WTC11 (cell line): ENCODE data around the gene PINK1.

Experiments used
- ATF2 ChIP-seq: sonication (generic); formaldehyde crosslinking; IDR thresholded peaks from 2 replicates; pipeline ENCODE4 v1.8.1; 2022; ENCODE audit warnings: low read depth, missing genetic modification reagents, borderline replicate concordance
- MAX ChIP-seq: sonication (generic); formaldehyde crosslinking; IDR thresholded peaks from 2 replicates; pipeline ENCODE4 v1.8.0; 2022; ENCODE audit warnings: mild to moderate bottlenecking, missing genetic modification reagents
- NFATC4 ChIP-seq: fragments of 250-450 bp; sonication (Bioruptor Pico); IDR thresholded peaks from 2 replicates; pipeline ENCODE4 v1.9.0; 2021; ENCODE audit warnings: mild to moderate bottlenecking
- NFYB ChIP-seq: sonication (generic); formaldehyde crosslinking; conservative IDR thresholded peaks from 2 replicates; pipeline ENCODE4 v1.8.0; 2022; ENCODE audit warnings: low read depth, missing genetic modification reagents
- NR1H2 ChIP-seq: sonication (generic); formaldehyde crosslinking; IDR thresholded peaks from 2 replicates; pipeline ENCODE4 v1.9.0; 2021; ENCODE audit warnings: mild to moderate bottlenecking, moderate library complexity, missing genetic modification reagents
- USF2 ChIP-seq: sonication (generic); formaldehyde crosslinking; IDR thresholded peaks from 2 replicates; pipeline ENCODE4 v1.8.1; 2023; ENCODE audit warnings: mild to moderate bottlenecking, missing genetic modification reagents, moderate library complexity
- ZBTB21 ChIP-seq: sonication (generic); formaldehyde crosslinking; IDR thresholded peaks from 2 replicates; pipeline ENCODE4 v1.8.1; 2023; ENCODE audit warnings: mild to moderate bottlenecking, missing genetic modification reagents, borderline replicate concordance
- ZNF263 ChIP-seq: sonication (generic); formaldehyde crosslinking; IDR thresholded peaks from 2 replicates; pipeline ENCODE4 v1.8.1; 2022; ENCODE audit warnings: low read depth, mild to moderate bottlenecking, moderate library complexity, missing genetic modification reagents
- TF ChIP-seq, protein P1 (sequence below): fragments of 200-600 bp; IDR thresholded peaks from 2 replicates; pipeline ENCODE4 v1.8.0; 2022; ENCODE audit warnings: antibody characterized with exemption
- TF ChIP-seq, protein P2 (sequence below): sonication (generic); formaldehyde crosslinking; IDR thresholded peaks from 2 replicates; pipeline ENCODE4 v1.8.1; 2023; ENCODE audit warnings: mild to moderate bottlenecking, missing genetic modification reagents
- TF ChIP-seq, protein P3 (sequence below): sonication (generic); formaldehyde crosslinking; IDR thresholded peaks from 2 replicates; pipeline ENCODE4 v1.8.1; 2022; ENCODE audit warnings: missing genetic modification reagents, borderline replicate concordance
- TF ChIP-seq, protein P4 (sequence below): sonication (generic); formaldehyde crosslinking; IDR thresholded peaks from 2 replicates; pipeline ENCODE4 v1.8.1; 2023; ENCODE audit warnings: mild to moderate bottlenecking, moderate library complexity, missing genetic modification reagents
- TF ChIP-seq, protein P5 (sequence below): sonication (generic); formaldehyde crosslinking; IDR thresholded peaks from 2 replicates; pipeline ENCODE4 v1.8.0; 2022; ENCODE audit warnings: mild to moderate bottlenecking, missing genetic modification reagents
- TF ChIP-seq, protein P6 (sequence below): sonication (generic); formaldehyde crosslinking; IDR thresholded peaks from 2 replicates; pipeline ENCODE4 v1.8.1; 2023; ENCODE audit warnings: mild to moderate bottlenecking, missing genetic modification reagents, borderline replicate concordance

DNA sequence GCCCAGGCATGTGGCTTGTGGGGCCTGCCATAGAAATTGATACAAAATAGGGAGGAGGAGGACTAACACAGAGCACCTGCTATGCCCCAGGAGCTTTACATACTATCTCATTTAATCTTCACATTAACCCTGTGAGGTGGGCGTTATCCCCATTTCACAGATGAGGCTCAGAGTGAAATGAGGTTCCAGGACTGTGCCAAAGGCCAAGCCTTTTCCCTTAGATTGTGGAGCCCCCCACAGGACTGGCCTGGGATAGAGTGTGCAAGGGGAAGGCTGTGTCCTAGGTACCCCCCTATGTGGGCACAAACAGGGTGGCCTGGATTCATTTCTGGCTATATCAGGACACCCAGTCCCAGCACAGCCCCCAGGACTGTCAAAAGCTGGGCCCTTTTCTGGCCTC is 30.1 kb downstream of the PINK1 start:
- no peak for TF ChIP-seq ZNF263
- TF ChIP-seq, protein P1, sequence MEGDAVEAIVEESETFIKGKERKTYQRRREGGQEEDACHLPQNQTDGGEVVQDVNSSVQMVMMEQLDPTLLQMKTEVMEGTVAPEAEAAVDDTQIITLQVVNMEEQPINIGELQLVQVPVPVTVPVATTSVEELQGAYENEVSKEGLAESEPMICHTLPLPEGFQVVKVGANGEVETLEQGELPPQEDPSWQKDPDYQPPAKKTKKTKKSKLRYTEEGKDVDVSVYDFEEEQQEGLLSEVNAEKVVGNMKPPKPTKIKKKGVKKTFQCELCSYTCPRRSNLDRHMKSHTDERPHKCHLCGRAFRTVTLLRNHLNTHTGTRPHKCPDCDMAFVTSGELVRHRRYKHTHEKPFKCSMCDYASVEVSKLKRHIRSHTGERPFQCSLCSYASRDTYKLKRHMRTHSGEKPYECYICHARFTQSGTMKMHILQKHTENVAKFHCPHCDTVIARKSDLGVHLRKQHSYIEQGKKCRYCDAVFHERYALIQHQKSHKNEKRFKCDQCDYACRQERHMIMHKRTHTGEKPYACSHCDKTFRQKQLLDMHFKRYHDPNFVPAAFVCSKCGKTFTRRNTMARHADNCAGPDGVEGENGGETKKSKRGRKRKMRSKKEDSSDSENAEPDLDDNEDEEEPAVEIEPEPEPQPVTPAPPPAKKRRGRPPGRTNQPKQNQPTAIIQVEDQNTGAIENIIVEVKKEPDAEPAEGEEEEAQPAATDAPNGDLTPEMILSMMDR: no peak
- TF ChIP-seq, protein P2, sequence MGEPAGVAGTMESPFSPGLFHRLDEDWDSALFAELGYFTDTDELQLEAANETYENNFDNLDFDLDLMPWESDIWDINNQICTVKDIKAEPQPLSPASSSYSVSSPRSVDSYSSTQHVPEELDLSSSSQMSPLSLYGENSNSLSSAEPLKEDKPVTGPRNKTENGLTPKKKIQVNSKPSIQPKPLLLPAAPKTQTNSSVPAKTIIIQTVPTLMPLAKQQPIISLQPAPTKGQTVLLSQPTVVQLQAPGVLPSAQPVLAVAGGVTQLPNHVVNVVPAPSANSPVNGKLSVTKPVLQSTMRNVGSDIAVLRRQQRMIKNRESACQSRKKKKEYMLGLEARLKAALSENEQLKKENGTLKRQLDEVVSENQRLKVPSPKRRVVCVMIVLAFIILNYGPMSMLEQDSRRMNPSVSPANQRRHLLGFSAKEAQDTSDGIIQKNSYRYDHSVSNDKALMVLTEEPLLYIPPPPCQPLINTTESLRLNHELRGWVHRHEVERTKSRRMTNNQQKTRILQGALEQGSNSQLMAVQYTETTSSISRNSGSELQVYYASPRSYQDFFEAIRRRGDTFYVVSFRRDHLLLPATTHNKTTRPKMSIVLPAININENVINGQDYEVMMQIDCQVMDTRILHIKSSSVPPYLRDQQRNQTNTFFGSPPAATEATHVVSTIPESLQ: no peak
- no peak for TF ChIP-seq USF2 (CRISPR knock-in tag)
- no peak for TF ChIP-seq NR1H2 (CRISPR knock-in tag)
- TF ChIP-seq NFATC4 (CRISPR knock-in tag): no peak
- TF ChIP-seq, protein P3, sequence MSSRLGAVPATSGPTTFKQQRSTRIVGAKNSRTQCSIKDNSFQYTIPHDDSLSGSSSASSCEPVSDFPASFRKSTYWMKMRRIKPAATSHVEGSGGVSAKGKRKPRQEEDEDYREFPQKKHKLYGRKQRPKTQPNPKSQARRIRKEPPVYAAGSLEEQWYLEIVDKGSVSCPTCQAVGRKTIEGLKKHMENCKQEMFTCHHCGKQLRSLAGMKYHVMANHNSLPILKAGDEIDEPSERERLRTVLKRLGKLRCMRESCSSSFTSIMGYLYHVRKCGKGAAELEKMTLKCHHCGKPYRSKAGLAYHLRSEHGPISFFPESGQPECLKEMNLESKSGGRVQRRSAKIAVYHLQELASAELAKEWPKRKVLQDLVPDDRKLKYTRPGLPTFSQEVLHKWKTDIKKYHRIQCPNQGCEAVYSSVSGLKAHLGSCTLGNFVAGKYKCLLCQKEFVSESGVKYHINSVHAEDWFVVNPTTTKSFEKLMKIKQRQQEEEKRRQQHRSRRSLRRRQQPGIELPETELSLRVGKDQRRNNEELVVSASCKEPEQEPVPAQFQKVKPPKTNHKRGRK (CRISPR knock-in tag): no peak
- no peak for TF ChIP-seq ZBTB21
- no peak for TF ChIP-seq NFYB (CRISPR knock-in tag)
- TF ChIP-seq MAX (CRISPR knock-in tag): no peak
- TF ChIP-seq, protein P4, sequence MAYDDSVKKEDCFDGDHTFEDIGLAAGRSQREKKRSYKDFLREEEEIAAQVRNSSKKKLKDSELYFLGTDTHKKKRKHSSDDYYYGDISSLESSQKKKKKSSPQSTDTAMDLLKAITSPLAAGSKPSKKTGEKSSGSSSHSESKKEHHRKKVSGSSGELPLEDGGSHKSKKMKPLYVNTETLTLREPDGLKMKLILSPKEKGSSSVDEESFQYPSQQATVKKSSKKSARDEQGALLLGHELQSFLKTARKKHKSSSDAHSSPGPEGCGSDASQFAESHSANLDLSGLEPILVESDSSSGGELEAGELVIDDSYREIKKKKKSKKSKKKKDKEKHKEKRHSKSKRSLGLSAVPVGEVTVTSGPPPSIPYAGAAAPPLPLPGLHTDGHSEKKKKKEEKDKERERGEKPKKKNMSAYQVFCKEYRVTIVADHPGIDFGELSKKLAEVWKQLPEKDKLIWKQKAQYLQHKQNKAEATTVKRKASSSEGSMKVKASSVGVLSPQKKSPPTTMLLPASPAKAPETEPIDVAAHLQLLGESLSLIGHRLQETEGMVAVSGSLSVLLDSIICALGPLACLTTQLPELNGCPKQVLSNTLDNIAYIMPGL (CRISPR knock-in tag): no peak
- TF ChIP-seq, protein P5, sequence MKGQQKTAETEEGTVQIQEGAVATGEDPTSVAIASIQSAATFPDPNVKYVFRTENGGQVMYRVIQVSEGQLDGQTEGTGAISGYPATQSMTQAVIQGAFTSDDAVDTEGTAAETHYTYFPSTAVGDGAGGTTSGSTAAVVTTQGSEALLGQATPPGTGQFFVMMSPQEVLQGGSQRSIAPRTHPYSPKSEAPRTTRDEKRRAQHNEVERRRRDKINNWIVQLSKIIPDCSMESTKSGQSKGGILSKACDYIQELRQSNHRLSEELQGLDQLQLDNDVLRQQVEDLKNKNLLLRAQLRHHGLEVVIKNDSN (CRISPR knock-in tag): no peak
- TF ChIP-seq, protein P6, sequence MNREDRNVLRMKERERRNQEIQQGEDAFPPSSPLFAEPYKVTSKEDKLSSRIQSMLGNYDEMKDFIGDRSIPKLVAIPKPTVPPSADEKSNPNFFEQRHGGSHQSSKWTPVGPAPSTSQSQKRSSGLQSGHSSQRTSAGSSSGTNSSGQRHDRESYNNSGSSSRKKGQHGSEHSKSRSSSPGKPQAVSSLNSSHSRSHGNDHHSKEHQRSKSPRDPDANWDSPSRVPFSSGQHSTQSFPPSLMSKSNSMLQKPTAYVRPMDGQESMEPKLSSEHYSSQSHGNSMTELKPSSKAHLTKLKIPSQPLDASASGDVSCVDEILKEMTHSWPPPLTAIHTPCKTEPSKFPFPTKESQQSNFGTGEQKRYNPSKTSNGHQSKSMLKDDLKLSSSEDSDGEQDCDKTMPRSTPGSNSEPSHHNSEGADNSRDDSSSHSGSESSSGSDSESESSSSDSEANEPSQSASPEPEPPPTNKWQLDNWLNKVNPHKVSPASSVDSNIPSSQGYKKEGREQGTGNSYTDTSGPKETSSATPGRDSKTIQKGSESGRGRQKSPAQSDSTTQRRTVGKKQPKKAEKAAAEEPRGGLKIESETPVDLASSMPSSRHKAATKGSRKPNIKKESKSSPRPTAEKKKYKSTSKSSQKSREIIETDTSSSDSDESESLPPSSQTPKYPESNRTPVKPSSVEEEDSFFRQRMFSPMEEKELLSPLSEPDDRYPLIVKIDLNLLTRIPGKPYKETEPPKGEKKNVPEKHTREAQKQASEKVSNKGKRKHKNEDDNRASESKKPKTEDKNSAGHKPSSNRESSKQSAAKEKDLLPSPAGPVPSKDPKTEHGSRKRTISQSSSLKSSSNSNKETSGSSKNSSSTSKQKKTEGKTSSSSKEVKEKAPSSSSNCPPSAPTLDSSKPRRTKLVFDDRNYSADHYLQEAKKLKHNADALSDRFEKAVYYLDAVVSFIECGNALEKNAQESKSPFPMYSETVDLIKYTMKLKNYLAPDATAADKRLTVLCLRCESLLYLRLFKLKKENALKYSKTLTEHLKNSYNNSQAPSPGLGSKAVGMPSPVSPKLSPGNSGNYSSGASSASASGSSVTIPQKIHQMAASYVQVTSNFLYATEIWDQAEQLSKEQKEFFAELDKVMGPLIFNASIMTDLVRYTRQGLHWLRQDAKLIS: no peak
- TF ChIP-seq ATF2 (CRISPR knock-in tag): no peak
